HepG2 (cell line): ENCODE results near the gene FSTL1. TPM values are rescaled to one million over a fixed set of nuclear protein-coding genes. Genes with fewer than 3 reads are reported as not detected.

ENCODE experiments used
- ATAC-seq: fragments of 200-7000 bp; cut with Tn5 transposase; 3 replicates; pipeline ENCODE4 v1.9.1; 2020; ENCODE audit warnings: mild to moderate bottlenecking, moderate library complexity
- BruUV-seq: library from RNA; stranded (reverse); fragments of 400-500 nt; replicated peaks from 2 replicates; lab custom pipeline; 2021; lab: Mats Ljungman, UMichigan
- CTCF ChIA-PET: fragments of 300-600 bp; formaldehyde crosslinking; extraction: SDS; loops from one replicate; lab custom pipeline; 2021; ENCODE audit warnings: low total read pairs, inconsistent platforms, low intra/inter-chr PET ratio; lab: Yijun Ruan, JAX
- POLR2A ChIA-PET: fragments of 350-600 bp; sonication (Branson Sonifier 250); formaldehyde crosslinking; loops from one replicate; lab custom pipeline; 2020; ENCODE audit warnings: antibody characterized with exemption, inconsistent platforms; lab: Yijun Ruan, JAX
- DNase-seq: peaks from one replicate; pipeline ENCODE4 v3.0.0-alpha.2; 2015; ENCODE audit warnings: low spot score
- FAIRE-seq: peaks from 3 replicates; lab custom pipeline; 2011; peaks lifted over from hg19 to GRCh38; lab: Jason Lieb, UNC
- H2AFZ ChIP-seq: one replicate; pipeline ENCODE4 v1.6.1; 2011; ENCODE audit warnings: low read length, inconsistent platforms
- H3K27ac ChIP-seq: fragments of 300-600 bp; 3 replicates; pipeline ENCODE4 v1.8.0; 2011; ENCODE audit warnings: mixed run types, mild to moderate bottlenecking, mixed read lengths, low read length, inconsistent platforms; ENCODE audit not compliant: insufficient read depth; ENCODE audit errors: extremely low read length
- H3K27me3 ChIP-seq, 2 experiments: fragments of 200-600 bp in 1 of 2; 2 replicates in 1 of 2; 3 replicates in 1 of 2; pipeline versions ENCODE4 v1.6.0 to v1.8.0; 2011; ENCODE audit warnings: low read length in 2 of 2, mild to moderate bottlenecking in 2 of 2, moderate library complexity in 2 of 2, inconsistent platforms in 1 of 2; ENCODE audit not compliant: insufficient read depth in 2 of 2, control insufficient read depth in 1 of 2
- H3K36me3 ChIP-seq, 2 experiments: fragments of 200-600 bp in 1 of 2; replicated peaks in 1 of 2; 2 replicates in 1 of 2; 3 replicates in 1 of 2; pipeline versions ENCODE4 v1.5.1 to v1.8.0; 2011; ENCODE audit warnings: low read length in 2 of 2, inconsistent platforms in 1 of 2; ENCODE audit not compliant: insufficient read depth in 2 of 2, control insufficient read depth in 1 of 2
- H3K4me1 ChIP-seq: 2 replicates; pipeline ENCODE4 v1.5.1; 2012; ENCODE audit warnings: low read length, inconsistent platforms; ENCODE audit not compliant: insufficient read depth
- H3K4me2 ChIP-seq: 2 replicates; pipeline ENCODE4 v1.6.0; 2011; ENCODE audit warnings: low read depth, low read length, inconsistent platforms
- H3K4me3 ChIP-seq, 3 experiments: fragments of 200-600 bp in 1 of 3; sonication (generic), shearing (Covaris generic) in 1 of 3; replicated peaks in 1 of 3; 2 replicates each; pipeline ENCODE4 v1.5.1; 2011 to 2016; ENCODE audit warnings: low read length in 3 of 3, inconsistent platforms in 2 of 3, low read depth in 2 of 3, mild to moderate bottlenecking in 2 of 3, control low read depth in 1 of 3, mixed read lengths in 1 of 3; ENCODE audit not compliant: insufficient read depth in 1 of 3
- H3K79me2 ChIP-seq: one replicate; pipeline ENCODE4 v1.6.1; 2011; ENCODE audit warnings: low read length, inconsistent platforms; ENCODE audit not compliant: insufficient read depth
- H3K9ac ChIP-seq: 2 replicates; pipeline ENCODE4 v1.6.0; 2011; ENCODE audit warnings: mild to moderate bottlenecking, low read depth, low read length, inconsistent platforms; ENCODE audit not compliant: insufficient read depth
- H3K9me3 ChIP-seq: 2 replicates; pipeline ENCODE4 v1.5.1; 2012; ENCODE audit warnings: mild to moderate bottlenecking, low read length
- H4K20me1 ChIP-seq: 2 replicates; pipeline ENCODE4 v1.6.0; 2011; ENCODE audit warnings: inconsistent platforms, mild to moderate bottlenecking, low read length, moderate library complexity; ENCODE audit not compliant: insufficient read depth
- EED ChIP-seq: sonication (generic); formaldehyde crosslinking; IDR thresholded peaks from 2 replicates; pipeline ENCODE4 v1.5.0; 2020; ENCODE audit warnings: mild to moderate bottlenecking, missing genetic modification reagents
- HNRNPLL ChIP-seq: fragments of 200-400 bp; formaldehyde crosslinking; IDR thresholded peaks from 2 replicates; pipeline ENCODE4 v1.6.1; 2017; ENCODE audit warnings: mild to moderate bottlenecking, low read depth, low read length; ENCODE audit not compliant: poor library complexity, severe bottlenecking
- MED1 ChIP-seq: sonication (generic); formaldehyde crosslinking; IDR thresholded peaks from 2 replicates; pipeline ENCODE4 v1.4.0; 2020; ENCODE audit warnings: missing genetic modification reagents
- RFX3 ChIP-seq: IDR thresholded peaks from 2 replicates; pipeline ENCODE4 v1.6.1; 2016; ENCODE audit warnings: missing biosample characterization, missing genetic modification reagents
- THYN1 ChIP-seq: sonication (generic); formaldehyde crosslinking; IDR thresholded peaks from 2 replicates; pipeline ENCODE4 v1.8.1; 2023; ENCODE audit warnings: low read depth, mild to moderate bottlenecking, moderate library complexity, missing genetic modification reagents, borderline replicate concordance
- ZBTB8A ChIP-seq: sonication (generic); formaldehyde crosslinking; IDR thresholded peaks from 2 replicates; pipeline ENCODE4 v1.4.0; 2020; ENCODE audit warnings: mild to moderate bottlenecking, low read depth, missing genetic modification reagents, borderline replicate concordance
- ZNF12 ChIP-seq: sonication (generic); formaldehyde crosslinking; IDR thresholded peaks from 2 replicates; pipeline ENCODE4 v1.5.0; 2020; ENCODE audit warnings: missing genetic modification reagents
- ZNF230 ChIP-seq: sonication (generic); formaldehyde crosslinking; IDR thresholded peaks from 2 replicates; pipeline ENCODE4 v1.4.0; 2020; ENCODE audit warnings: mild to moderate bottlenecking, missing genetic modification reagents
- ZNF598 ChIP-seq: sonication (generic); formaldehyde crosslinking; IDR thresholded peaks from 2 replicates; pipeline ENCODE4 v1.5.1; 2020; ENCODE audit warnings: mild to moderate bottlenecking, missing genetic modification reagents, borderline replicate concordance
- ZNF672 ChIP-seq: sonication (generic); formaldehyde crosslinking; IDR thresholded peaks from 2 replicates; pipeline ENCODE4 v1.8.1; 2022; ENCODE audit warnings: missing genetic modification reagents
- WGBS: methylation state at CpG from one replicate; pipeline ENCODE4 v1.1.6; 2017; ENCODE audit warnings: low lambda C conversion rate; 5-methylcytosine and 5-hydroxymethylcytosine counted together
- in situ Hi-C: cut with HindIII; loops from 2 replicates; pipeline ENCODE4 v1.10.0; 2017; ENCODE audit warnings: low pct_unique_long_range_greater_than_20kb; ENCODE audit not compliant: extremely low pct_ligation_motif_present
- intact Hi-C: fragments of 100-400 bp; cut with micrococcal nuclease; formaldehyde crosslinking; loops from one replicate; pipeline ENCODE4 v1.10.0; 2022; ENCODE audit not compliant: unreplicated experiment
- polyA plus RNA-seq, 8 experiments: library from polyadenylated mRNA; depleted of rRNA in 3 of 8; stranded (reverse) in 7 of 8; unstranded in 1 of 8; fragments of >200 nt; fragmentation: Illumina TruSeq in 4 of 8; extraction: Trizol in 4 of 8; gene quantifications; 2 replicates each; pipeline versions ENCODE4 v1.2.1 to v1.2.3, GENCODE V29; 2011 to 2016; ENCODE audit warnings: low read depth in 4 of 8, missing spikeins in 1 of 8, mixed read lengths in 1 of 8; ENCODE audit not compliant: insufficient read depth in 1 of 8
- total RNA-seq, 5 experiments: library from RNA; depleted of rRNA; stranded (reverse); fragments of >200 nt; fragmentation: Illumina TruSeq; extraction: Trizol; gene quantifications; 2 replicates each; pipeline ENCODE4 v1.2.3, GENCODE V29; 2016; ENCODE audit warnings: low read depth in 1 of 5

FSTL1 gene
- total and polyA plus RNA-seq, 2 of the 13 experiments (the other 11 are each of a cell fraction or from before 2014, with no cell fraction given): 0.07 to 0.29 TPM

DNA sequence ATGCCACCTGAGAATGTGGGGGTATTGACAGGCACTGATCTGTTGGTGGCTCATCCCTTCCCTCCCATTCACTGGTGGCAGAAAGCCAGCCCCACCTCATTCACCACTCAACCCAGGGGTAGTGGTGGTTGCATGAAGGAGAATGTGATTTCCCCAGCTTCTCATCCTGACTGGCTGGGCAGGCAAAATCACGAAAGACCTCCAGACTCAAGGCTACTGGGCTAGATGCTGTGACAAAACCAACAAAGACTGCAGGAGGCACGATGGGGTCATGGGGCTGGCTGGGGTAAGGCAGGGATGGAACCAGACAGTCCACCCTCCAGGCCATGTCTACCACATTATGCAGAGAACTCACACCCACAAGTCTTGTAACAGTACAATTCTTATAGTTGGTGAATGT, 33.9 kb downstream of the FSTL1 start:
- intact Hi-C loops (loop anchor here (1.0 to 5.0 kb wide), 5 partner anchors 68 to 525 kb away; partner anchors contain the start of gene LRRC58), in situ Hi-C loops (loop anchor here (5.0 kb wide), 1 partner anchor 175 kb away; no protein-coding TSS in a partner anchor)
- no peaks in the 10 kb centered on the region for H4K20me1 ChIP-seq
- peak overlapping the region; percentile 98 for H3K4me2 ChIP-seq
- DNase-seq (no peak), ATAC-seq (peak; percentile 55), FAIRE-seq (no peak)
- no peak overlapping the region for H3K27ac ChIP-seq
- H3K79me2 ChIP-seq: no peaks in the 10 kb centered on the region
- H3K36me3 ChIP-seq: no peaks in the 10 kb centered on the region
- no TSS peak for BruUV-seq
- H3K9ac ChIP-seq: no peak overlapping the region
- no peak for TF ChIP-seq RFX3 (CRISPR knock-in tag)
- peak; percentile 27; the same call in 1 of the 2 replicates for TF ChIP-seq ZNF598 (CRISPR knock-in tag)
- no peak for TF ChIP-seq ZNF672 (CRISPR knock-in tag)
- TF ChIP-seq EED (CRISPR knock-in tag): 0 out of 2 replicates have a peak, but pooled peaks have one; percentile 30
- TF ChIP-seq ZBTB8A (CRISPR knock-in tag): no peak
- no peak for TF ChIP-seq THYN1 (CRISPR knock-in tag)
- TF ChIP-seq HNRNPLL: no peak
- peak; percentile 18; the same call in 1 of the 2 replicates for TF ChIP-seq ZNF230 (CRISPR knock-in tag)
- 0 out of 2 replicates have a peak, but pooled peaks have one; percentile 34 for TF ChIP-seq ZNF12
- no peak for TF ChIP-seq MED1 (CRISPR knock-in tag)
- peak overlapping the region in 1 of 3 experiments; percentile 64; a peak in 3 of 6 replicates for H3K4me3 ChIP-seq
- no peak overlapping the region for H2AFZ ChIP-seq
- H3K27me3 ChIP-seq: peaks cover 0 to 1% of the 10 kb centered on the region in 2 experiments; a peak in 2 of 5 replicates
- CTCF ChIA-PET: interaction anchor here (2.3 kb wide), 1 partner anchor 173 kb away, joined by 25 read pairs; no protein-coding TSS in a partner anchor
- POLR2A ChIA-PET: interaction anchor here (1.2 to 2.0 kb wide), 2 partner anchors 68 to 77 kb away, joined by 3 to 13 read pairs; partner anchors contain the start of gene LRRC58
- peaks cover 17% of the 10 kb centered on the region for H3K4me1 ChIP-seq
- 6% methylated on average over 2 of the region's 2 CpGs for WGBS
- no peaks in the 10 kb centered on the region for H3K9me3 ChIP-seq
